Activated T-cell treated with anti-CD3 and anti-CD28 coated beads, Interleukin-2, amount 50 U/mL, for 48 hours (primary cell): ENCODE data around the gene KCNH5.
A peak's percentile ranks its signal among the peaks of the same experiment; 100 is the strongest.

Experiments
- DNase-seq, 2 experiments: peaks; one replicate each; pipeline ENCODE4 v3.0.0-alpha.2; 2020

Gene KCNH5

DNA sequence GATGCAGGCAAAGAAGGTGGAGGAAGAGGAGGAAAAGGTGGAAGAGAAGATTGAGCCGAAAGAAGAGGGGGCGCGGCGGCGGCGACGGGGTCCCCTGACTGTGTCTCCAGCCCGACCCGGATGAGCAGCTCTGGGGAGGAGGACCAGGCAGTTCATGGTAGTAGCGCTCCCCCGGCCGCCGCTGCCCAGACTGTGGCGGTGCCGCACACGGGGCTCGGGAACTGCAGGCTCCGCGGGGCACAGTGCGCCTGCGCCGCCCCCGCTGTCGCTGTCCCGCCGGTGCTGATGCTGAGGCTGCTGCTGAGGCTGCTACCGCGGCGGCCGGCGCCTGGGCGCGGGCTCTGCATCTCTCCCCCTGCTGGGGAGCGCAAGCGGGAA is at the start of gene KCNH5:
Gene KCNH5 (minus strand): TSS at position 225 of the 378 bp plus-strand sequence. CDS start 272 bp downstream, outside the sequence.
- peak in 1 of 2 experiments; percentile 39 for DNase-seq

- no peak for DNase-seq
Observed at GRCh38 chr14:63091394-63091996, 46.2 kb upstream of the KCNH5 start.

DNA sequence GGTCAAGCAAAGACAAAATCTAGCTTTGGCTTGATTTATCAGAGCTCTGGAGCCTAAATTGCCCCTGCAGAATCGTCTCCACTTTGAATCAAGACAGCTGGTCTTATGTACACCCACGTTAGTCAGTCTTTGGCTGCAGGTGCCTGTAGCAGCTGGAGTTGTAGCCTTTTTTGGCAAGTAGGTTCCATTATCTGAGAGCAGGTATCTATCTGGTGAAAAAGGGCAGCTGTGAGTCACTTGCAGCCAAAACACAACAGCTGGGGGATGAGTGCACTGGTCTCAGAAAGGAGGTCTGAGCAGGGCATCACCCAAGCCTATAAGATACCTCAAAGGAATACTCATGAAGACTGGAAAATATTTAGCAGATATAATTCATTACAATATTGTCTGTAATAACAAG is 43.6 kb upstream of the KCNH5 start:
- DNase-seq, result no peak

GRCh38 chr14:63078569-63078968 is 33.3 kb upstream of the KCNH5 start:
- DNase-seq, result no peak

GRCh38 chr14:63076488-63076887 is 31.2 kb upstream of the KCNH5 start:
- no peak for DNase-seq

- DNase-seq, result no peak
Observed at GRCh38 chr14:63055631-63056030, 10.4 kb upstream of the KCNH5 start.

DNA sequence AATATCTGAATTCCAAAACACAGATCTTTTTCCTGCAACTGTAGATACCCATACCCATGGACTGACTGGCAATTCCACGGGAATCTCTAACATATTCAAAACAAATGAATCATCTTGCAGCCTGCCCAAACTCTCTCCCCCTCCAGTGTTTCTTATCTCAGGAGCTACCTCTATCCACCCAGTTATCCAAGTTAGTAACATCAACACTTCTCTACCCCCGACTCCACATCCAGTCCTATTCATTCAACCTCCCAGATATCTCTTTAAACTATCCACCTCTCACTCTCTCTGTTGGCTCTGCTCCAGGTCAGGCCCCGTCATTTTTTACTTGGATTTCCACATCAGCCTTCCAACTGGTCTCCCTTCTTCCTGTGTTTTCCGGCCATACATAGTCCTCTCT is 6.7 kb upstream of the KCNH5 start:
- DNase-seq, result no peak

DNA sequence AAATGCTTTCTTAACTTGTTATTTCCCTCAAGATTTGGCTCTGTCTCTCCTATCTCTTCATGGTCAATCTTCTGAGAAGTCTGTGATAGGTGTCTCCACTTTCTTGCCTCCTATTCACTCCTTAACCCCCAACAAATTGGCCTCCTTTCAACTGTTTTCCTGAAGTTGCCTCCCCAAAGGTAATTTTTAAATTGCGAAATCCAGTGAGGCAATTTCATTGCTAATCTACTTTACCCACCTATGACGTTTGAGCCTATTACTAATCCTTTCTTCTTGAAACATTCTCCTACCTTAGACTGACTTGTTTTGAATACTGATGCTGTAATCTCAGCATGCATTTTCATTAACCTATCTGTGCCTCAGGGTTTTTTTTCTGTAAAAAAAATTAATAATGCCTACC is 6.0 kb upstream of the KCNH5 start:
- DNase-seq, result no peak

- no peak for DNase-seq
Observed at GRCh38 chr14:63050694-63051093, 5.4 kb upstream of the KCNH5 start.

GRCh38 chr14:63046339-63047268 is 1.3 kb upstream of the KCNH5 start:
- DNase-seq, result no peak

- peak in 1 of 2 experiments; percentile 16 for DNase-seq
Observed at GRCh38 chr14:63045612-63046320, 508 bp upstream of the KCNH5 start.

- DNase-seq, result no peak
Observed at GRCh38 chr14:63039866-63040265, 5.4 kb downstream of the KCNH5 start.

DNA sequence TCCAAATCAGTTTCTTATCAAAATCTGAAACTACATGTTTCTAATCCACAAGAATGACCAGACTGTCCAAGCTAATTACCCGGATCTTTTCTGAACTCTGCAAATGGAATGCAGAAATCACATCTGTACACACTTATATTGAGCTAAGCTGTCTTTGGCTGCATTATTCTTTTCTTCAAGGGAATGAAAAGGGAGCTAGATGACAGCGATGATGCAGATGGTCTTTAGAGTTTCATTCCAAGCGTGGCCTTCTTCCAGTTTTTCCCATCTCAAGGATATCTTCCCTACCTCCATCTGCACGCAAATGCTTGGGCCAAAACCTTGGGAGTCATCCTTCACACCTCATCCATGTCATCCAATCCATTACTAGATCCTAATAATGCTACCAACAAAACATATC is 12.6 kb downstream of the KCNH5 start:
- no peak for DNase-seq

GRCh38 chr14:63032076-63032475 is 13.2 kb downstream of the KCNH5 start:
- no peak for DNase-seq

DNA sequence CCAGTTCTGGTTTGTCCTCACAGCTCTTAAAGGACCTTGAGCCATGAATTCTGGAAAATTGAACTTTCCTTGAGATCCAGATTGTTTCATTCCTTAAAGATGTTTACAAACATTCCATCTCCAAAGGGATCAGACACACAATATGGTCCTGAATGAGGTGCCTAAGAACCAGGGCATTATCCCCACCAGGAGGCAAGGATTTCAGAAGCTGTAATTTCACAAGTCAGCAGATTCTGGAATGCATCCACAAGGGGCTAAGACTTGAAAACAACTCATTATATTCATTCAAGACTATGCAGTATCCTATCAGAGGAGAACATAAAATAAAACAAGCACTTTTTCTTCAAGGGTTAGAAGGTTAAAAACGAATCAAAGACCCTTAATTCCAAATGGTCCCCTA is 15.1 kb downstream of the KCNH5 start:
- DNase-seq, result no peak

DNA sequence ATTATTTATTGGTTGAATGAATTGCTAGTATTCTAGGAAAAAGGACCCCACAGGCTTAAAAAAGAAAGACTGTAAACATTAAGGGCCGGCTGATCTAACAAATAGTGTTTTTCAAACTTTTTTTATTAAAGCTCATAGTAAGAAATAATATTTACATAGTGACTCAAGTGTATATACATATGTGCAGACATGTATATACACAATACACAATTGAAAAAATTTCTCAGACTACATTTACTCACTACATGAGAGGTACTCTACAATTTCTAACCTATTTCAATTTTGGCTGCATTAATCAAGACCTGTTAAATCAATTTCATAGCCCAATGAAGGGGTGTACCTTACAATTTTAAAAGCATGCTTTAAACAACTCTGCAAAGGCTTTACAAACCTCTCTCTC is 17.5 kb downstream of the KCNH5 start:
- DNase-seq, result no peak

DNA sequence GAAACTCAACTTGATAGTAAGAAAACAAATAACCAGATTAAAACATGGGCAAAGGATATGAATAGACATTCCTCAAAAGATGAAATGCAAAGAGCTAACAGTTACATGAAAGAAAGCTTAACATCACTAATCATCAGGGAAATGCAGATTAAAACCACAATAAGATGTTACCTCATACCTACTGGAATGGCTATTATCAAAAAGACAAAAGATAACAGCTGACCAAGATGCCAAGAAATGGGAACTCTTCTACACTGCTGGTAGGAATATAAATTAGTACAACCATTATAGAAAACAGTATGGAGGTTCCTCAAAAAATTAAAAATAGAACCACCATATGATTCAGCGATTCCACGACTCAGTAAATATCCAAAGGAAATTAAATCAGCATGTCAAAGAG is 18.8 kb downstream of the KCNH5 start:
- DNase-seq, result no peak

GRCh38 chr14:63014621-63015020 is 30.6 kb downstream of the KCNH5 start:
- DNase-seq, result no peak

DNA sequence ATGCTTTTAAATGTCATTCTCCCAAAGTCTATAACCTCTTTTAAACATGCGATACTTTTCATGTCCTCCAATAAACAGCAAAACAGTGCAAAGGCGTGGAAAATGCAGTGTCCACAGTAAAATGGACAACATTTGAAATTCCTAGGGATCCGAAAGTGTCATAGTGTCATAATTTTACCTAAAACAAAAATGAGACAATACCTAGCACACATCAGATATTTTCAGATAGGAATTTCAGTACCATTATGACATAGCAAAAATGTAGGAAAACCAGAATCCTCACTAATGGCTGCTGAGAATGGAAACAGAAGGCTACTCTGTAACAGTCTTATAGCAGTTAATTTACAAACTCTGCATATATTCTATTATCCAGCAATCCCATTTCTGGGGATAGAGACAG is 33.1 kb downstream of the KCNH5 start:
- DNase-seq, result no peak

- no peak for DNase-seq
Observed at GRCh38 chr14:63011623-63012022, 33.6 kb downstream of the KCNH5 start.

DNA sequence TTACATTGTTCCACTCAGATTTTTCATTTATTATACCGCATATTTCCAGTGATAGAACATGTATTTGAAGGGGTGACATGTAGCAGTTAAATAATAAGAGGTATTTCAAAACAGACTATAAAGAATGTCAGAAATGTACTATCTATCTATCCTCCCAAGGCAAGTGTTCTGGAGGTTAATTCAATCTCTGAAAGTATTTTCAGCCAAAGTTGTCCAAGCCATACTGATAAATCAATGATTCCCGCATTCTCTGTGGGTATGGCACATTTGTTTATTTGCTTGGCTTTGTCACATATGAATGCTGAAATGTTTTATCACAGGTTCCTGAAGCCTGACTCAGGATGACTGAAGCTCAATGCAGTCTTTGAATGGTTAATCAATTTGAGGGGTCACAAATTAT is 35.8 kb downstream of the KCNH5 start:
- DNase-seq, result no peak

DNA sequence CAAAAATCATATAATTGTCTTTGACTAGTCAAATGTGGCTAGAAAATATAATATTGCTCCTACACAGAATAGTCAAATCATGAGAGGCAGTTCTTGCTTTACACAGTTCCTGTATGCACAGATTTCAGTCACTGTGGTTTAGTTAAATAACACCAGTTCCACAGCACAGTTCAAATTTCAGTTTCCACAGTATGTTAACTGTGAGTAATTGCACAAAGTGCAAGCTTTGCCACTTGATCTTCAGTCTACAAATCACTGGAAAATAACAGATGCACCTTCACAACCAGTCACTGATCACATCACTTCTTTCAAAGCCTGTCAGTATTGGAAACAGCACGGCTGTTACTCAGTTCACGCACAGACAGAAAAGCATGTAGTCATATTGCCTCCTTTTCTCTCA is 38.7 kb downstream of the KCNH5 start:
- no peak for DNase-seq

DNA sequence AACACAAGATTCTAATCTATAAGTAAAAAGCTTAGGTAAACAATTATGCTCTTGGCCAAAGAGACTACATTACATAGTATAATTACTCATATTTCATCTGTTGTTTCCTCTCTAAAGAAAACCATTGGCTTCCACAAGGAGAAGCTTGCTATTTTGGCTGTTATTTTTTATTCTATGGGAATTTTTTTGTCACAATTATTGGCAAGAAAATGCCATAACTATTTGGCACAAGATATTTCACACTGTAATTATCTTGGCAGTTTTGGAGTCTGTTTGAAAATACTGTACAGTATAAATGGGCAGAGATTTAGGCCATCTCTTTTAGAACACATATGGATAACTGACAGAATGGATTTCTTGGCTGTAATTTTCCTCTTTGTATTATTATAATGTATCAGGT is 51.2 kb downstream of the KCNH5 start:
- DNase-seq, result no peak

- no peak for DNase-seq
Observed at GRCh38 chr14:62988967-62989366, 56.3 kb downstream of the KCNH5 start.
